HL-60 (cell line): ENCODE results near the gene CDH23.

ENCODE experiments used
- GABPA ChIP-seq: IDR thresholded peaks from 2 replicates; pipeline ENCODE4 v1.6.1; 2012; ENCODE audit warnings: low read depth
- POLR2AphosphoS5 ChIP-seq: IDR thresholded peaks from 2 replicates; pipeline ENCODE4 v1.6.1; 2012; ENCODE audit warnings: low read depth
- REST ChIP-seq: IDR thresholded peaks from 2 replicates; pipeline ENCODE4 v1.6.1; 2012; ENCODE audit warnings: low read depth; ENCODE audit not compliant: insufficient replicate concordance
- SPI1 ChIP-seq: IDR thresholded peaks from 2 replicates; pipeline ENCODE4 v1.6.1; 2012; ENCODE audit warnings: low read depth, mild to moderate bottlenecking, borderline replicate concordance
- TF ChIP-seq, protein P1 (sequence below): IDR thresholded peaks from one replicate; pipeline ENCODE4 v1.5.1; 2011; ENCODE audit warnings: low read length, control low read depth, inconsistent platforms; ENCODE audit not compliant: insufficient read depth

DNA sequence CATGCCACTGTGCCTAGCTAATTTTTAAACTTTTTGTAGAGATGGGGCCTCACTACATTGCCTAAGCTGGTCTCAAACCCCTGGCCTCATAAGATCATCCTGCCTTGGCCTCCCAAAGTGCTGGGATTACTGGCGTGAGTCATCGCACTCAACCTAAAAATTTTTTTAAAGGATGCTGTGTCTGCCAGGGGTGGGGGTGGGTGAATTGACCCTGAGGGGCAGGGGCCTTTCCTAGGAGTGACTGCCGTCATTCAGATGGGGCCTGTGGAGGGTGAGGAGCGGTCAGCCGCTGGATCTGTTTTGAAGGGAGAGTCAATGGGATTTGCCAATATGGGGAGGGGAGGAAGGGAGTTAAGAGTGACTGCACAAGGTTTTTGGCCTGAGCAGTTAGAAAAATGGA lies 233.4 kb downstream of the CDH23 start:
- TF ChIP-seq, protein P1, sequence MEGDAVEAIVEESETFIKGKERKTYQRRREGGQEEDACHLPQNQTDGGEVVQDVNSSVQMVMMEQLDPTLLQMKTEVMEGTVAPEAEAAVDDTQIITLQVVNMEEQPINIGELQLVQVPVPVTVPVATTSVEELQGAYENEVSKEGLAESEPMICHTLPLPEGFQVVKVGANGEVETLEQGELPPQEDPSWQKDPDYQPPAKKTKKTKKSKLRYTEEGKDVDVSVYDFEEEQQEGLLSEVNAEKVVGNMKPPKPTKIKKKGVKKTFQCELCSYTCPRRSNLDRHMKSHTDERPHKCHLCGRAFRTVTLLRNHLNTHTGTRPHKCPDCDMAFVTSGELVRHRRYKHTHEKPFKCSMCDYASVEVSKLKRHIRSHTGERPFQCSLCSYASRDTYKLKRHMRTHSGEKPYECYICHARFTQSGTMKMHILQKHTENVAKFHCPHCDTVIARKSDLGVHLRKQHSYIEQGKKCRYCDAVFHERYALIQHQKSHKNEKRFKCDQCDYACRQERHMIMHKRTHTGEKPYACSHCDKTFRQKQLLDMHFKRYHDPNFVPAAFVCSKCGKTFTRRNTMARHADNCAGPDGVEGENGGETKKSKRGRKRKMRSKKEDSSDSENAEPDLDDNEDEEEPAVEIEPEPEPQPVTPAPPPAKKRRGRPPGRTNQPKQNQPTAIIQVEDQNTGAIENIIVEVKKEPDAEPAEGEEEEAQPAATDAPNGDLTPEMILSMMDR = no peak
- TF ChIP-seq POLR2AphosphoS5 (no peak), REST (no peak), SPI1 (no peak), GABPA (no peak)
